ENCODE data around the gene REEP3.

DNA sequence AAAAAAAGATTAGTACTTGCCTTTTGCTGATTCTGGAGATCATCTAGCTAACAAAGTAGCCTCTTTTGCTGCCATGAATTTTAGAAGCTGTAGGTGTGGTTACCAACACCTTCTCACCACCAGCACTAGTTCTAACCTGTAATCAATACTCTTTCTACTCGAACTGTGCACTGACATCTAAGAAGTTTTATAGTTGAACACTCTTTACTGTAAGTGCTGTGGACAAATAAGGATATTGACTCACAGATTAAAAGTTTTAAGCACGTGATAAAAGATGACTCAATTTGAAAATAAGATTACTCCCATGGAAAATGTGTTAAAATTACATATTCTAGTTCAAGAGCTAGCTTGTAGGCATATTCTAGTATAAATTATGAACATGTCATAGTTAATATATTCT, 89.9 kb downstream of the REEP3 start:
- TF ChIP-seq, protein P1, sequence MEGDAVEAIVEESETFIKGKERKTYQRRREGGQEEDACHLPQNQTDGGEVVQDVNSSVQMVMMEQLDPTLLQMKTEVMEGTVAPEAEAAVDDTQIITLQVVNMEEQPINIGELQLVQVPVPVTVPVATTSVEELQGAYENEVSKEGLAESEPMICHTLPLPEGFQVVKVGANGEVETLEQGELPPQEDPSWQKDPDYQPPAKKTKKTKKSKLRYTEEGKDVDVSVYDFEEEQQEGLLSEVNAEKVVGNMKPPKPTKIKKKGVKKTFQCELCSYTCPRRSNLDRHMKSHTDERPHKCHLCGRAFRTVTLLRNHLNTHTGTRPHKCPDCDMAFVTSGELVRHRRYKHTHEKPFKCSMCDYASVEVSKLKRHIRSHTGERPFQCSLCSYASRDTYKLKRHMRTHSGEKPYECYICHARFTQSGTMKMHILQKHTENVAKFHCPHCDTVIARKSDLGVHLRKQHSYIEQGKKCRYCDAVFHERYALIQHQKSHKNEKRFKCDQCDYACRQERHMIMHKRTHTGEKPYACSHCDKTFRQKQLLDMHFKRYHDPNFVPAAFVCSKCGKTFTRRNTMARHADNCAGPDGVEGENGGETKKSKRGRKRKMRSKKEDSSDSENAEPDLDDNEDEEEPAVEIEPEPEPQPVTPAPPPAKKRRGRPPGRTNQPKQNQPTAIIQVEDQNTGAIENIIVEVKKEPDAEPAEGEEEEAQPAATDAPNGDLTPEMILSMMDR (IDR thresholded peaks at IDR 0.05) = no peak
- TF ChIP-seq POLR2A (IDR thresholded peaks at IDR 0.05) = no peak
